HFFc6 (cell line): Measurements from ENCODE around the gene GABRB1. TPM values are rescaled to one million over a fixed set of nuclear protein-coding genes. Genes with fewer than 3 reads are reported as not detected.

ENCODE experiments used
- DNase-seq: peaks from one replicate; pipeline ENCODE4 v3.0.0-alpha.2; 2018
- H3K27ac Mint-ChIP-seq: 2 replicates; pipeline ENCODE4 v1.8.0; 2020; ENCODE audit warnings: mild to moderate bottlenecking, mixed read lengths
- H3K27me3 Mint-ChIP-seq: 2 replicates; pipeline ENCODE4 v1.8.0; 2021; ENCODE audit warnings: mild to moderate bottlenecking, moderate library complexity, mixed read lengths; ENCODE audit not compliant: insufficient read depth
- H3K36me3 Mint-ChIP-seq: 2 replicates; pipeline ENCODE4 v1.8.0; 2021; ENCODE audit warnings: low read depth, mixed read lengths
- H3K4me1 Mint-ChIP-seq: 2 replicates; pipeline ENCODE4 v1.8.0; 2020; ENCODE audit warnings: low read depth, mixed read lengths
- H3K4me3 Mint-ChIP-seq: 2 replicates; pipeline ENCODE4 v1.8.0; 2020; ENCODE audit warnings: mild to moderate bottlenecking, moderate library complexity, mixed read lengths
- H3K9me3 Mint-ChIP-seq: 2 replicates; pipeline ENCODE4 v1.8.0; 2020; ENCODE audit warnings: mild to moderate bottlenecking, mixed read lengths
- CTCF ChIP-seq: fragments of 200-600 bp; sonication (generic); IDR thresholded peaks from 2 replicates; pipeline ENCODE4 v1.5.0; 2021; ENCODE audit warnings: antibody characterized with exemption, mild to moderate bottlenecking
- total RNA-seq, 6 experiments: library from RNA; stranded (reverse); fragmentation: NEBNext Ultra II Directional; extraction: Animal tissue kit (Norgen Biotek cat#: 25700); gene quantifications; 2 replicates in 1 of 6; 3 replicates in 5 of 6; pipeline ENCODE4 v1.2.3, GENCODE V29; 2021

The GABRB1 gene
- total RNA-seq, 6 experiments from 2014 or later, result not detected

GRCh38 chr4:47045261-47045660 lies 13.9 kb downstream of the GABRB1 start:
- no peak overlapping the region for H3K4me3 Mint-ChIP-seq
- H3K27ac Mint-ChIP-seq, result no peak overlapping the region
- no peaks in the 10 kb centered on the region for H3K36me3 Mint-ChIP-seq
- no peak for DNase-seq
- no peaks in the 10 kb centered on the region for H3K9me3 Mint-ChIP-seq
- H3K4me1 Mint-ChIP-seq, result no peaks in the 10 kb centered on the region
- no peaks in the 10 kb centered on the region for H3K27me3 Mint-ChIP-seq
- no peak for TF ChIP-seq CTCF

GRCh38 chr4:47049347-47049746 lies 18.0 kb downstream of the GABRB1 start:
- TF ChIP-seq CTCF, result no peak
- no peak overlapping the region for H3K27ac Mint-ChIP-seq
- H3K27me3 Mint-ChIP-seq, result no peaks in the 10 kb centered on the region; the same call in none of the 2 replicates
- H3K4me3 Mint-ChIP-seq, result no peak overlapping the region
- no peaks in the 10 kb centered on the region for H3K9me3 Mint-ChIP-seq
- H3K36me3 Mint-ChIP-seq, result no peaks in the 10 kb centered on the region
- no peak for DNase-seq
- H3K4me1 Mint-ChIP-seq, result no peaks in the 10 kb centered on the region

GRCh38 chr4:47050761-47051725 lies 19.7 kb downstream of the GABRB1 start:
- Mint-ChIP-seq H3K4me1 (no peaks in the 10 kb centered on the region), H3K27me3 (peaks cover 2% of the 10 kb centered on the region), H3K36me3 (no peaks in the 10 kb centered on the region), H3K27ac (no peak overlapping the region), H3K4me3 (no peak overlapping the region), H3K9me3 (no peaks in the 10 kb centered on the region)
- no peak for DNase-seq
- TF ChIP-seq CTCF, result no peak

- TF ChIP-seq CTCF, result no peak
Observed at GRCh38 chr4:47053485-47053884, 22.1 kb downstream of the GABRB1 start.

GRCh38 chr4:47054130-47054529 lies 22.8 kb downstream of the GABRB1 start:
- TF ChIP-seq CTCF, result no peak
- no peak overlapping the region for H3K27ac Mint-ChIP-seq

More at GRCh38 chr4:47053485-47053884, 22.1 kb downstream of the GABRB1 start:
- Mint-ChIP-seq H3K27me3 (peaks cover 2% of the 10 kb centered on the region), H3K27ac (no peak overlapping the region), H3K4me1 (no peaks in the 10 kb centered on the region), H3K36me3 (no peaks in the 10 kb centered on the region), H3K9me3 (no peaks in the 10 kb centered on the region), H3K4me3 (no peak overlapping the region)
- DNase-seq, result no peak

More at GRCh38 chr4:47054130-47054529, 22.8 kb downstream of the GABRB1 start:
- Mint-ChIP-seq H3K27me3 (peaks cover 2% of the 10 kb centered on the region), H3K4me1 (no peaks in the 10 kb centered on the region), H3K36me3 (no peaks in the 10 kb centered on the region), H3K4me3 (no peak overlapping the region), H3K9me3 (no peaks in the 10 kb centered on the region)
- DNase-seq, result no peak
